RKO (cell line): Measurements from ENCODE around the gene VPS45.
"Not testable (repeated sequence)": the region's sequence is repeated elsewhere in the genome, so short reads cannot be mapped to it uniquely, and the experiment has no call there.

Source experiments
- DNase-seq: peaks from one replicate; pipeline ENCODE4 v3.0.0-alpha.2; 2016; ENCODE audit warnings: low spot score

The VPS45 gene, protein sequence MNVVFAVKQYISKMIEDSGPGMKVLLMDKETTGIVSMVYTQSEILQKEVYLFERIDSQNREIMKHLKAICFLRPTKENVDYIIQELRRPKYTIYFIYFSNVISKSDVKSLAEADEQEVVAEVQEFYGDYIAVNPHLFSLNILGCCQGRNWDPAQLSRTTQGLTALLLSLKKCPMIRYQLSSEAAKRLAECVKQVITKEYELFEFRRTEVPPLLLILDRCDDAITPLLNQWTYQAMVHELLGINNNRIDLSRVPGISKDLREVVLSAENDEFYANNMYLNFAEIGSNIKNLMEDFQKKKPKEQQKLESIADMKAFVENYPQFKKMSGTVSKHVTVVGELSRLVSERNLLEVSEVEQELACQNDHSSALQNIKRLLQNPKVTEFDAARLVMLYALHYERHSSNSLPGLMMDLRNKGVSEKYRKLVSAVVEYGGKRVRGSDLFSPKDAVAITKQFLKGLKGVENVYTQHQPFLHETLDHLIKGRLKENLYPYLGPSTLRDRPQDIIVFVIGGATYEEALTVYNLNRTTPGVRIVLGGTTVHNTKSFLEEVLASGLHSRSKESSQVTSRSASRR

DNA sequence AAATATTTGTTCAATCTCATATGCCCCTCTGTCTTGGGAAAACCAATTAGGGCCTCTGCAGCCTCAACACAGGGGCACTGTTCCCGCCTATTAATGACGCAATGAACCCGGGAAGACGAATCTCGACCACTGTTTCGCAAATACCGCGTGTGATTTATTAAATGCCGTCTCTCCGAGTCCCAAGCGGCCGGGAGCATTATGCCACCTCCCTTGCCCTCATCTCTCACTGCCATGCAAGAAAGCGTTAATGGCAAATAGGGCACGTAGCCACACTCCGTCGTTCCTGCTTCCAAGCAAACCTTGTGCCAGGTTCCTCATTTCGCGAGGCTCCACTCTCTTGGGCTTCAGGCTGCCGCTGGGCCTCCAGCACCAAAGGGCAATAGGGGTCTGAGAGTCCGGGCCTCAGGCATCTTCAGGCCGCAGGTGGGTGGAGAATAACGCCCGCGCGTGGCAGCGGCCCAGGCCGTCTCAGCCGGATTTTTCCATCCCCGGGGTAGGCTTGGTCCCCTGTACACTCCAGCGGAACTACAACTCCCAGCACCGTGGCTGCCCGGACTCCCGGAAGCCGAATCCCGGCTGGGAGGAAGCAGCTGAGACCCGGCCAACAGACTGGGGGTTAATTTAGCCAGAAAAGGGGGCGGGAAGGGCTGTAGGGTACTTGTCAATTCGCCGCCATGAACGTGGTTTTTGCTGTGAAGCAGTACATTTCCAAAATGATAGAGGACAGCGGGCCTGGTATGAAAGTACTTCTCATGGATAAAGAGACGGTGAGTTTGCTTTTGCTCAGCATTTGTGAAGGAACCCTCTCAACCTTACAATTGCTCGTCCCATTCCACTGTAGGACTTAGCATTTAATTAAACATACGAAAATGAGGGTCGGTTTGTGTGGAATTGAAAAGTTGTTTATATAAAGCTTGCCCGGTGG is at the start of gene VPS45:
VPS45 (plus strand) TSS at position 593 of the 925 bp plus-strand sequence; CDS start at position 675, 82 bp downstream.
- DNase-seq: peak; percentile 94

DNA sequence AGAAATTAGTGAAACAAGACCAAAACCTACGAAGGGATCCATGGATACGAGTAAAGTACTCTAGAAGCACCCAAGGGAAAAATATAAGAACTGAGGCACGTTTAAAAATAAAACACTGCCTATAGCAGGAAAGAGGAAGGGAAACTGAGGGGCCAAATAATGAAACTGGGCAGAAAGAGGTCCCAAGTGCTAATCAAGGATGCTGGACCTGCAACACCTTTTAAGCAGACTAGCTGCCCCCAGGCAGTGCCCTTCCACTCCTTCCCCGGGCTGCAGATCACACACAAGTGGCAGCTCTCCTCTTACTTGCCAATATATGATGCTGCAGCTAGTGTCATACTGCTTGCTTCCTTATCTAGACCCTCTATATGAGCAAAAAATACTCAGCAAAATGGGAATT is 49.4 kb upstream of the VPS45 start:
- no peak for DNase-seq

DNA sequence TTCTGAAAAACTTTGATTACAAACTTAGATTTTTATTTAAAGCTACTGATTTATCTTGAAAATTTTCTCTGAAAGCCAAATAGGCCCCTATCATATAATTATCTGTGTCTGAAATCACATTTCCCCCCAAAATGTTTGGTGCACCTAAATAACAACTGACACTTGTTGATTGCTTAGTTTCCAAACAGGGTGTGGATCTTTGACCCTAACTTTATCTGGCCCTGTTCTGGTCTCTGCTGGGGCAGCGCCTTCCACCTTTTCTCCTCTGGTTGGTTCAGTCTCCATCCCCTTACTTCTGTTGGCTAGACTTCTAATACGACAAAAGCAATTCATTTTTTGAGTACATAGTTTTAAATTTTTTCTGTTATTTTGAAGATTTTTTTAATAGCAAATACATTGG is 46.9 kb upstream of the VPS45 start:
- DNase-seq: no peak

DNA sequence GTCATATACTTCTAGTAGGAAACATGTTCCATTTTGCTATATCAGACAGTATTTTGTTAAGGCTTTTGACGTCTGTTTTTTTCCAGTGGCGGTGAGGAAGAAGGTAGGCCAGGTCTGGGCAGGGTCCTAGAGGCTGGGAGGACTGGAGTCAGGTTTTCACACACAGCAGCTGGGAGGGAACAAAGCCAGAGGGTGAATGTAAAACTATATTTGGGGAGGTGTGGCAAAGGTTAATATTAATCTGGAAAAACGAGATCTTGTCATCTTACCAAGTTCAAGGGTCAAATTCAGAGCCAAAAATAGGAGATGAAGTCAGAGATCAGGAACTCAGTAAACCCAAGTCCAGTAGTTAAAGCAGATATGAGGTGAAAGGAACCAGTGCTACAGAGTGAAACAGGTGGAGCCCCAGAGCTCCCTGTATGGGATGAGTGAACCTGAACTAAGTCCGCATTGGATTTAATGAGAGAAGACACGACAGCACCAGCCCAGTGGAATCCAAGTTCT is 46.3 kb upstream of the VPS45 start:
- DNase-seq: no peak

DNA sequence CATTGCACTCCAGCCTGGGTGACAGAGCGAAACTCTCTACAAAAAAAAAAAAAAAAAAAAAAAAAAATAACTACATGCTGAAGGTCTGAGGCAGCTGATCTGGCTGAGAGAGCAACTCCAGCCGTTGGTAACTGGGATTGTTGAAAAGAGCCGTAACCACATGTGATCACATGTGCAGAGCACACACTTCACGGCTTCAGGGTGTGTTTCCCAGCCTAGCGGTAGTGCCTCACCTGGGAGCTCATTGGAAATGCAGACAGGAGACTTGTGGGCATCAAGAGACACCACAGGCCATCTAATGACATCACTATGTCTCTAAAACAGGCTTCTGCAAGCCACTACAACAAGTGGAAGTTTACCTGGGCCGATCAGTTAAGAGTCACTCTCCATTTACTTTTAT is 45.2 kb upstream of the VPS45 start:
- no peak for DNase-seq

DNA sequence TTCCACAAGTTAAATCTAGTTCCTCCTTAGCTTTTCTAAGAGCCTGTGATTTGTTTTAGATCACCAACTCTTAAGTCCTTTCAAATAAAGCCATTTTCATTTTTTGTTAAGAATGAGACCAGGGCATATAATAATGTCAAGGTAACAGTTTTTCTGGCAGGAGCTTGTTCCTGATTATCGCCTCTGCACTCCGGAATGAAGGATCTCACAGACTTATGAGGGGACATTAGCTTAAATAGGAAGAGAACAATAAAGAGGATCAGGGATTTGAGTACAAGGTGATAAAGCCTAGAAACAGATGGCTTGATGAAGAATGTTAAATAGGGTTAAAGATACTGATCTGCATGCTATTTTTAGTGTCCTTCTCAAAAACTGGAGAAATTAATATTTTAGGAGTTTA is 43.4 kb upstream of the VPS45 start:
- DNase-seq: no peak

DNA sequence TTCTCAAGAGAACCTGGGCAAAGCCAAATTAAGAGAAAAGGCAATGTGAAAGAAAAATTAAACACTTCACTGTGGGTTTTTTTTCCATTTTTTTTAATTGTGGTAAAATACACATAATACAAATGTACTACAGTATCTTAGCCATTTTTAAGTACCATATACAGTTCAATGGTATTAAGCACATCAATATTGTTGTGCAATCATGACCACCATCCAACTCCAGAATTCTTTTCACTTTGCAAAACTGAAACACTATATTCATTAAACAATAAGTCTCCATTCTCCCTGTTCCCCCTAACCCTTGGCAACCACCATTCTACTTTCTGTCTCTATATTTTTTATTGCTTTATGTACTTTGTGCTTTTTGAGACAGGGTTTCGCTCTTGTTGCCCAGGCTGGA is 39.3 kb upstream of the VPS45 start:
- no peak for DNase-seq

DNA sequence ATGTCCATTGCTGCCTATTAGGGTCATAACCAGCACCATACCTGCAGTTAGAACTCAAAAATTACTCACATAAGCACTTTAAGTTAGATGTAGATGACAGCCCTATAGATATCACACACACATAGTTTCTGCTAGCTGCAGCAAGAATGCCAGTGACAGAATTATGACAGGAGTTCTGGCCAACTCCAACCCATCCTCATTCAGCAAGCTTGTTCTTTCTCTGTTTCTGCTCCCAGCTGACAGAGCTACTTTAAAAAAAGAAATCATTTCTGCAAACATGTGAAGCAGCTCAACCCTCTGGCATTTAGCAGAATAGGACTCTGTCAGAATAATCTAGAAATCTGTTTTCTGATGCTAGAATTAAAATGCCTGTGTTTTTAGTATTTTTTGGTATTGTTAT is 33.2 kb upstream of the VPS45 start:
- DNase-seq: no peak

DNA sequence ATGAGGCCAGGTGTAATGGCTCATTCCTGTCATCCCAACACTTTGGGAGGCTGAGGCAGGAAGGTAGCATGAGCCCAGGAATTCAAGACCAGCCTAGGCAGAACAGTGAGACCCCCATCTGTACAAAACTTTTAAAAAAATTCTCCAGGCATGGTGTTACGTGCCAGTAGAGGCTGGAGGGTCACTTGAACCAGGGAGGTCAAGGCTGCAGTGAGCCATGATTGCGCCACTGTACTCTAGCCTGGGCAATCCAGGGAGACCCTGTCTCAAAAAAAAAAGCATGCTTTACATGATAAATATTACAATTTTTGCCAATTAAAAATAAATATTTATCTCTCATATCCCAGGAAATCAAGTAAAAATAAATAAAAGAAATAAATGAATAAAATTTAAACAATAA is 17.6 kb upstream of the VPS45 start:
- no peak for DNase-seq

DNA sequence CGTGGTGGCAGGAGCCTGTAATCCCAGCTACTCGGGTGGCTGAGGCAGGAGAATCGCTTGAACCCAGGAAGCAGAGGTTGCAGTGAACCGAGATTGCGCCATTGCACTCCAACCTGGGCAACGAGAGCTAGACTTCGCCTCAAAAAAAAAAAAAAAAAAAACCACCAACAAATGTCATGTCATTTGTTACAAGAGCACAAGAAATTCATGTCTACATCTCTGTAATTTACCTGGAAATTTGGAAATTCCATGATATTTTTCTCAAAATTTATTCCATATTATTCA is 16.5 kb upstream of the VPS45 start:
- DNase-seq: no peak

DNA sequence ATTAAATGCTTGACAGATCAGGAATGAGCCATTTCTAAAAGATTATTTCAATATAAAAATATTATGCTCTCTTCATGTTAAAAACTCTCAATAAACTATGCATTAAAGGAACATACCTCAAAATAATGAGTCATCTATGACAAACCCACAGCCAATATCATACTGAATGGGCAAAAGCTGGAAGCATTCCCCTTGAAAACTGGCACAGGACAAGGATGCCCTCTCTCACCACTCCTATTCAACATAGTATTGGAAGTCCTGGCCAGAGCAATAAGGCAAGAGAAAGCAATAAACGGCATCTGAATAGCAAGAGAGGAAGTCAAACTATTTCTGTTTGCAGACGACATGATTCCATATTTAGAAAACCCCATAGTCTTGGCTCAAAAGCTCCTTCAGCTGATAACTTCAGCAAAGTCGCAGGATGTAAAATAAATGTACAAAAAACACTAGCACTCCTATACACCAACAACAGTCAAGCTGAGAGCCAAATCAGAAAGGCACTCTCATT is 15.6 kb upstream of the VPS45 start:
- DNase-seq: not testable (repeated sequence)

DNA sequence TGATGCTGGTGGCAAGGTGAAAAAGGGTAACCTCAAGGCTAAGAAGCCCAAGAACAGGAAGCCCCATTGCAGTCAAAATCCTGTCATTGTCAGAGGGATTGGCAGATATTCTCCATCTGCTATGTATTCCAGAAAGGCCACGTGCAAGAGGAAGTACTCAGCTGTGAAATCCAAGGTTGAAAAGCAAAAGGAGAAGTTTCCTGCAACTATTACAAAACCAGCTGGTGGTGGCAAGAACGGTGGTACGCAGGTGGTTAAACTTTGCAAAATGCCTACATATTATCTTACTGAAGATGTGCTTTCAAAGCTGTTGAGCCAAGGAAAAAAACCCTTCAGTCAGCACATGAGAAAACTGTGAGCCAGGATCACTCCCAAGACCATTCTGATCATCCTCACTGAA is 13.7 kb upstream of the VPS45 start:
- DNase-seq: no peak

DNA sequence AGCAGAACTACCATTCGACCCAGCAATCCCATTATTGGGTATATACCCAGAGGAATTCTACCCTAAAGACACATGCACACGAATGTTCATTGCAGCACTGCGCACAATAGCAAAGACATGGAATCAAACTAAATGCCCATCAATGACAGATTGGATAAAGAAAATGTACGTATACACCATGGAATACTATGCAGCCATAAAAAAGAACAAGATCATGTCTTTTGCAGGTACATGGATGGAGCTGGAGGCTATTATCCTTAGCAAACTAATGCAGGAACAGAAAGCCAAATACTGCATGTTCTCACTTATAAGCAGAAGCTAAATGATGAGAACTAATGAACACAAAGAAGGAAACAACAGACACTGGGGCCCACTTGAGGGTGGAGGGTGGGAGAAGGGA is 12.1 kb upstream of the VPS45 start:
- DNase-seq: not testable (repeated sequence)

DNA sequence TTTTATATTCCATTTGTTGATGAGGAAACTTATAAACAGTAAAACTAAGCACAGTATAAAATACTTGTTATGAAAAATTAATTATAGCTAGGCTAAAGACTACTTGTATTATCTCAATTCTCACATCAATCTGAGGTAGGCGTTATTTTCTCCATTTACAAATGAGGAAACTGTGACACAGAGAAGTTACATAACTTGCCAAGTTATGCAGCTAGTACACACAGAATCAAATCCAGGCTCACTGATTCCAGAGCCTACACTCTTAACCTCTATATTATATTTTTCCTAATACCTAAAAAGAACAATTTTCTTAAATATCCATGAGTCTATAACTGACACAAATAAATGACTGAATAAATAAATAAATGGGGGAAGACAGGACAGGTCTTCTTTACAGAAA is 11.2 kb upstream of the VPS45 start:
- no peak for DNase-seq

DNA sequence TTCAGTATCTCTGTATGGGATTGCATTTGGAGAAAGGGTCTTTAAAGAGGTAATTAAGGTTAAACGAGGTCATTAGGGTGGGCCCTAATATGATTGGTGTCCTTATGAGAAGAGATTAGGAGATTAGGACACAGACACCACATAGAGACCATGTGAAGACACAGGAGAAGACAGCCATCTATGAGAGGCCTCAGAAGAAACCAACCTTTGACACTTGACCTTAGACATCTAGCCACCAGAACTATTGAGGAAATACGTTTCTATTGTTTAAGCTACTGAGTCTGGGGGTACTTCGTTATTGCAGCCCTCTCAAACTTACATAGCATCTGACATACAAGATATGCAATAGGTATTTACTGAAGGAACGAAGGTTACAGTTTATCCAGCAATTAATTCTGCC is 7.3 kb upstream of the VPS45 start:
- DNase-seq: no peak

DNA sequence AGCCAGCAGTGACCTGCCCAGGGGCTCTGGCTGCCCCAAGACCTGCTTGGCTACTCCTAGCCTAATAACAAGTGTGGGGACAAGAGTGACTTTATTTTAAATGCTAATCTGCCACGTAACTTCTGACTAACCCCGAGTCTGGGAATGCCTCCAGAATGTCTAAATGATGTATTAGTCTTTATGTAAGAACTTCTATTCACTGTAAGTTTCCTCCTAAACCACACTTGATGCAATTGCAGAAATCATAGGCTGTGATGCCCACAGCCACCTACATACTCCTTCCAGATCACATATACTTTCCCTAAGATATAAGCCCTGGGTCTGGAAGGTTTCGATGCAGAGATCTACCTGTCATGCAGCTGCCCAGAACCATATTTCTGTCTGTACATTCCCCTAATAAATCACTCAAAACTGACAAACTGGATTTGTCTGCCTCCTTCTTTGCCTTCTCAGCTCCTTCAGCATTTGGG is 5.9 kb upstream of the VPS45 start:
- DNase-seq: peak; percentile 86

DNA sequence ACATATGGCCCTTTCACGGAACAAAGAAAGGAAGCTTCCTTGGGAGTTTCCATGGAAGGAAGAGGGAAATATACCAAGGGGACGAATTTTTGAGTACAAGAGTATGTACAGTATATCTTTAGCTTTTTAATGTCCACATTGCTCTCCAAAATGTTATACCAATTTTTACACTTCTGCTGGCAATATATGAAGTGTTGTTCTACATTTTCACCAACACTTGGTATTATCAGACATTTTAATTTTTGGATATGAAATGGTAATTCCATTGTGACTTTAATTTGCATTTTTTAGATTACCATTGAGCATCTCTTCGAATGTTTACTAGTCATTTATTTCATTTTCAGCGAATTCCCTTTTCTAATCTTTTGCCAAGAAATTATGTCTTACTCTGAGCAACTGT is 5.5 kb upstream of the VPS45 start:
- no peak for DNase-seq

DNA sequence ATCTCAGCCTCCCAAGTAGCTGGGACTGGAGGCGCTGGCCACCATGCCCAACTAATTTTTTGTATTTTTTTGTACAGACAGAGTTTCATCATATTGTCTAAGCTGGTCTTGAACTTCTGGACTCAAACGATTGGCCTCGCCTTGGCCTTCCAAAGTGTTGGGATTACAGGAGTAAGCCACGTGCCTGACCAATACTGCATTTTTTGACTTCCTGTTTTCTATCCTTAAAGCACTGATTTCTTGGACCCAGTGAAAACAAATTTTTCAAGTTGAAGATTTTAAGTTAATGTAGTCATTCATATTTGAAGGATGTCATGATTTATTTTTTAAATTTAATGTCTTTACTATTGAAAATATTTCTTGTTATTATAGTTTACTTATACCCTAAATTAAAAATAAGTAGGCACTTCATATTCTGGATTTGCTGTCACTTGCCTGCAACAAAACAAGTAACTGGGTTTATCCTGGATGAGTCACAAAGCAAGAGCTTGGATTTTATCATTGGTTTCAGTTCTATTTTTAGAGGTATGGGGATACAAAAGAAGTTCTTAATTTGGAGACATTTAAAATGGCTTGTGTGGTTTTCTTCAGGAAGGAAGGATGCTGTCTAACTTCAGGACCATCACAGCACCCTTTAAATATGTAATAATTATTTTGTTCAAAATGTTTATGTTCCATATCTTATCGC is 2.2 kb upstream of the VPS45 start:
- DNase-seq: peak; percentile 69

DNA sequence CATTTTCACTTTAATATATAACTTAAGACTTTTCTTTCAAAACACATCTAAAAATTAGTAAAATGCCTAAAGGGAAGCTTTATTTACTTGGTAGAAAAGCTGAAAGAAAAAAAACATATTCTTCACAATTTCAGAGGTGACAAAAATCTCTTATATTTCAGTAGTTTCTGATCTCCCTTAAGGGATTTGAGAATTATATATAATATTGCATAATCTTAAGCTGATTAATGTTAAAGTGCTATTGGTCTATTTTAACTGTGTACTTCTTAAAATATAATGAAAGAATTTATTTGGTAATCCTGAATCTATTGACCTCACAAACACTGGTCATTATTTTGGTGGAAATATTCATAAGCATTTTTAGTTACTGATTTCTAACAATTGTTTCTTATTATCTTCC is 1.2 kb upstream of the VPS45 start:
- DNase-seq: no peak

DNA sequence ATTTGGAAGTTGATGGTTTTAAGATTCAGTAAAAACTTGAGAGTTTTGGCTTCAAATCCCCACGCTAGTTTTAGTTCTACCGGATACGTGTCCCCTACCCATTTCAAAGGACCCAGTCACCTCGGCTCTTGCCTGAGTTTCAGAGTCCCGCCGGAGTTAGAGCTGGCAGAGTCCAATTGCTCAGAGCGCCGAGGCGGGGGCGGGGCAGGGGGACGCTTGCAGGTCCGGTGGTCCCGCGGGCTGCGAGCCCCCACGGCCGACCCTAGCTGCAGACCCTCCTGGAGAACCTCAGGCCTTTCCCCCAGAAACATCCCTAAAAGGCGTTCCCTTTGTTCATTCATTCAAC is 765 bp upstream of the VPS45 start:
- peak; percentile 79 for DNase-seq

DNA sequence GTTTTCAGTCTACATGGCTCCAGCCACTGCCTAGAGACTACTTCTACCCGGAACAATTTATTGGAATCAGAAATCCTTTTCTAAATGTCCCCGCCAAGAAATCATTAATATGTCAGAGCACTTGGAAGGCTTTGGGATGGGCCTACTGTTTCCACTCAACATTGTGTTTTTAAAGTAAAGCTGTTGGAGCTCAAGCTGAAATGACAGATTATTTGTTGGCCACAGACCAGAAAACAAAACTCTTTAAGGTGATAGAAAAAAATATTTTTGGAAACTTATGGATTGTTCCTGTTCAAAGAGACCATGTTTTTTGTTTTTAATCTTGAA is 496 bp downstream of the VPS45 start:
- no peak for DNase-seq

DNA sequence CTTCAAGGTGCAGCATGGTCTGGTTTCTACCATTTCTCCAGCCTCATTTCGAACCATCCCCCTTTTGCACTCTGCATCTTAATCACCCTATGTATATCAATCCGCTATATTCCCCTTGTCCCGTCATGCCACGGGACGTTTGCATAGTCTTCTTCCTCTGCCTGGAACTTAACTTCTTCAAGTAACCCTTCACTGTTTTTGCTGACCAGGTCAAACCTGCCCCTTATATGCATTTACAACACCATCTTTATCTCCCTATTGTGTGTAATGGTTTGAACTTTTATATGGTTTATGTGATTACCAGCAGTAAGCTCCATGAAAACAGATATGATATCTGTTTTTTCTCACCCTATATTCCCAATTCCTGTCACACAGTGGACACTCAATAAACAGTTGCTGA is 2.3 kb downstream of the VPS45 start:
- no peak for DNase-seq
